Neuronal stem cell (in vitro differentiated cells): ENCODE data around the gene RREB1.

ENCODE experiments used
- DNase-seq: peaks from one replicate; pipeline ENCODE4 v3.0.0-alpha.2; 2013; ENCODE audit warnings: low spot score
- H2AFZ ChIP-seq: one replicate; pipeline ENCODE4 v1.6.1; 2013; ENCODE audit warnings: mild to moderate bottlenecking, low read length, inconsistent platforms
- H2AK5ac ChIP-seq: 2 replicates; pipeline ENCODE4 v1.6.1; 2013; ENCODE audit warnings: low read depth, mild to moderate bottlenecking, inconsistent platforms, low read length, moderate library complexity, mixed read lengths
- H2BK120ac ChIP-seq: 2 replicates; pipeline ENCODE4 v1.6.1; 2013; ENCODE audit warnings: low read depth, mild to moderate bottlenecking, inconsistent platforms, low read length, moderate library complexity, mixed read lengths
- H2BK12ac ChIP-seq: one replicate; pipeline ENCODE4 v1.6.1; 2013; ENCODE audit warnings: low read length, inconsistent platforms
- H2BK15ac ChIP-seq: 2 replicates; pipeline ENCODE4 v1.6.1; 2013; ENCODE audit warnings: mild to moderate bottlenecking, low read length, inconsistent platforms, mixed read lengths
- H2BK5ac ChIP-seq: one replicate; pipeline ENCODE4 v1.6.1; 2013; ENCODE audit warnings: inconsistent platforms, mild to moderate bottlenecking, low read length, moderate library complexity
- H3K14ac ChIP-seq: one replicate; pipeline ENCODE4 v1.6.1; 2013; ENCODE audit warnings: low read length, inconsistent platforms
- H3K18ac ChIP-seq: 2 replicates; pipeline ENCODE4 v1.6.1; 2013; ENCODE audit warnings: low read length, inconsistent platforms
- H3K23ac ChIP-seq: 2 replicates; pipeline ENCODE4 v1.6.1; 2013; ENCODE audit warnings: low read depth, mild to moderate bottlenecking, mixed read lengths, low read length, inconsistent platforms; ENCODE audit not compliant: poor library complexity
- H3K27ac ChIP-seq: replicated peaks from 3 replicates; pipeline ENCODE4 v1.5.1; 2013; ENCODE audit warnings: low read length, inconsistent platforms
- H3K27me3 ChIP-seq, 3 experiments: 2 replicates each; pipeline ENCODE4 v1.6.1; 2013; ENCODE audit warnings: low read length in 3 of 3, mild to moderate bottlenecking in 2 of 3, inconsistent platforms in 1 of 3, low read depth in 1 of 3, mixed read lengths in 1 of 3, moderate library complexity in 1 of 3; ENCODE audit not compliant: control insufficient read depth in 3 of 3, insufficient read depth in 3 of 3
- H3K36me3 ChIP-seq, 2 donors: replicated peaks in 1 of 2; 2 replicates each; pipeline ENCODE4 v1.6.1; 2013; ENCODE audit warnings: low read length in 2 of 2; ENCODE audit not compliant: control insufficient read depth in 2 of 2, insufficient read depth in 2 of 2
- H3K4ac ChIP-seq: 2 replicates; pipeline ENCODE4 v1.6.1; 2013; ENCODE audit warnings: inconsistent platforms, mild to moderate bottlenecking, low read length, moderate library complexity
- H3K4me1 ChIP-seq, 2 donors: 1 replicate in 1 of 2; 2 replicates in 1 of 2; pipeline ENCODE4 v1.6.1; 2013; ENCODE audit warnings: low read length in 2 of 2, low read depth in 1 of 2; ENCODE audit not compliant: control insufficient read depth in 2 of 2, insufficient read depth in 1 of 2
- H3K4me2 ChIP-seq: one replicate; pipeline ENCODE4 v1.6.1; 2013; ENCODE audit warnings: mild to moderate bottlenecking, low read length, inconsistent platforms; ENCODE audit not compliant: insufficient read depth, poor library complexity, severe bottlenecking
- H3K4me3 ChIP-seq, 2 donors: 2 replicates each; pipeline ENCODE4 v1.5.1; 2013; ENCODE audit warnings: low read length in 2 of 2, mild to moderate bottlenecking in 2 of 2, inconsistent platforms in 1 of 2, moderate library complexity in 1 of 2
- H3K79me1 ChIP-seq: one replicate; pipeline ENCODE4 v1.6.1; 2013; ENCODE audit warnings: low read depth, mild to moderate bottlenecking, inconsistent platforms, low read length, moderate library complexity
- H3K9ac ChIP-seq: one replicate; pipeline ENCODE4 v1.6.1; 2013; ENCODE audit warnings: mild to moderate bottlenecking, low read depth, low read length, inconsistent platforms; ENCODE audit not compliant: poor library complexity
- H3K9me3 ChIP-seq, 2 donors: replicated peaks in 1 of 2; 2 replicates each; pipeline versions ENCODE3 to v1.6.1; 2013; ENCODE audit warnings: low read length in 2 of 2, mild to moderate bottlenecking in 2 of 2, inconsistent platforms in 1 of 2, low read depth in 1 of 2, mixed read lengths in 1 of 2, moderate library complexity in 1 of 2; ENCODE audit not compliant: control insufficient read depth in 2 of 2, insufficient read depth in 1 of 2
- H4K8ac ChIP-seq: one replicate; pipeline ENCODE4 v1.6.1; 2013; ENCODE audit warnings: low read depth, mild to moderate bottlenecking, inconsistent platforms, low read length, moderate library complexity
- H4K91ac ChIP-seq: one replicate; pipeline ENCODE4 v1.6.1; 2013; ENCODE audit warnings: low read length, low read depth, mild to moderate bottlenecking, inconsistent platforms; ENCODE audit not compliant: poor library complexity
- WGBS, 2 donors: extraction: QIAGEN DNeasy Blood & Tissue Kit; methylation state at CpG; one replicate each; pipeline ENCODE4 v1.1.7; 2013; ENCODE audit warnings: missing lambda C conversion rate in 2 of 2, mixed read lengths in 1 of 2; ENCODE audit not compliant: insufficient read length in 2 of 2, insufficient replicate concordance in 1 of 2; ENCODE audit errors: extremely low coverage in 2 of 2; 5-methylcytosine and 5-hydroxymethylcytosine counted together

The RREB1 gene

GRCh38 chr6:7121700-7122241, 14.0 kb downstream of the RREB1 start:
- peaks cover 0 to 6% of the 10 kb centered on the region in 2 donors for H3K4me1 ChIP-seq
- no peak overlapping the region for H3K14ac ChIP-seq
- H3K27ac ChIP-seq: no peak overlapping the region
- H4K8ac ChIP-seq: no peak overlapping the region
- WGBS, 2 donors: no CpG with 5 or more reads among the region's 7 CpGs
- H3K23ac ChIP-seq: peak overlapping the region; percentile 4
- no peak overlapping the region for H3K9ac ChIP-seq
- peaks cover 0 to 3% of the 10 kb centered on the region in 2 donors for H3K9me3 ChIP-seq
- no peak overlapping the region for H2BK12ac ChIP-seq
- no peak overlapping the region for H3K4me3 ChIP-seq
- H2BK15ac ChIP-seq: no peak overlapping the region
- no peaks in the 10 kb centered on the region for H3K27me3 ChIP-seq
- H3K36me3 ChIP-seq: peaks cover 0 to 12% of the 10 kb centered on the region in 2 donors
- H2AFZ ChIP-seq: no peak overlapping the region
- no peak overlapping the region for H2BK120ac ChIP-seq
- H3K4me2 ChIP-seq: no peak overlapping the region
- no peak overlapping the region for H3K18ac ChIP-seq
- no peak overlapping the region for H4K91ac ChIP-seq
- DNase-seq: no peak
- no peak overlapping the region for H2AK5ac ChIP-seq
- H2BK5ac ChIP-seq: no peak overlapping the region
- no peaks in the 10 kb centered on the region for H3K79me1 ChIP-seq
- no peak overlapping the region for H3K4ac ChIP-seq

DNA sequence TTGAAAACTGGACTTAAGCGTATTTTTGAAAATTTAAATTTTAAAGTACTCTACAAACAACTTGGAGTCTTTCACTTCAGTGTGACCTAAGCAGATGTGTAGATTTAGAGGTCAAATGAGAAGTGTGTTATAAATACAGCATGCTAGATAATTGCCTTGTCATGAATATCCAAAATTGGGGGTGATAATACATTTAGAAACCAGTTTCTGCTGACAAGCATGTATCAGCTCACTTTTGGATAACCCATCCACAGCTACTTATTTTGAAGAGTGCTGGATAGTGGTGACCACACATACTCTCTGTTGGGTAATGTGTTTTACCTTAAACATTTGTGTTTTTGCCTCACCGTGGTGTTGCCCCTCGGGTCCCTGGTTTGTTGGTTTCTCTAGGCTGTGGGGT, 14.9 kb downstream of the RREB1 start:
- H4K8ac ChIP-seq: no peak overlapping the region
- no peak overlapping the region for H3K18ac ChIP-seq
- no CpG with 5 or more reads among the region's 3 CpGs for WGBS, 2 donors
- no peak overlapping the region for H2BK15ac ChIP-seq
- no peak overlapping the region for H3K14ac ChIP-seq
- H2BK120ac ChIP-seq: no peak overlapping the region
- peaks cover 0 to 9% of the 10 kb centered on the region in 2 donors for H3K4me1 ChIP-seq
- H3K36me3 ChIP-seq: peaks cover 0 to 12% of the 10 kb centered on the region in 2 donors
- no peak overlapping the region for H3K4me3 ChIP-seq
- no peak overlapping the region for H2AK5ac ChIP-seq
- no peak overlapping the region for H3K23ac ChIP-seq
- no peaks in the 10 kb centered on the region for H3K27me3 ChIP-seq
- H3K79me1 ChIP-seq: no peaks in the 10 kb centered on the region
- H3K9me3 ChIP-seq: peaks cover 0 to 3% of the 10 kb centered on the region in 2 donors
- no peak overlapping the region for H4K91ac ChIP-seq
- H2BK5ac ChIP-seq: no peak overlapping the region
- H2AFZ ChIP-seq: no peak overlapping the region
- H2BK12ac ChIP-seq: no peak overlapping the region
- no peak overlapping the region for H3K4ac ChIP-seq
- DNase-seq: no peak
- no peak overlapping the region for H3K27ac ChIP-seq
- no peak overlapping the region for H3K4me2 ChIP-seq
- H3K9ac ChIP-seq: no peak overlapping the region

DNA sequence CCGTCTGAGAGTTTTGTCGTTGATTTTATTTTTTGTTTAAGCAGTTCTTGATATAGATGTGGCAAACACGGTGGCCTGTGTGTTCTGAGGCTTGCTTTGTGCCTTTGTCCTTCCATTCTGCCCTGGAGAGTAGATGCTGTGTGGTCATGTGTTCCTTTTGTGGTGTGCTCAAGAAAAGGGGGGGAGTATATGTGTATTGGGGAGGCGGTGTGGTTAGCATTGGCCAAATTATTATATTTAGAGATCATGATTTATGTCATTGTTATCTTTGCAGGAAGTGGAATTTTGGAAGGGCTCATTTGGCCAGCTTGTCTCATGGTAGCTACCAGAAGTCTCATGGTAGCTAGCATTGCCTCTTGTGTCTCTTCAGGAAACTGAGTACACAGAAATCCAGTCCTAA, 16.4 kb downstream of the RREB1 start:
- Histone ChIP-seq H2AK5ac (no peak overlapping the region), H3K4me1 (peaks cover 0 to 10% of the 10 kb centered on the region in 2 donors), H2BK12ac (no peak overlapping the region), H3K36me3 (peaks cover 0 to 12% of the 10 kb centered on the region in 2 donors), H3K4ac (no peak overlapping the region), H3K18ac (no peak overlapping the region), H2BK15ac (no peak overlapping the region), H3K4me2 (no peak overlapping the region), H3K79me1 (no peaks in the 10 kb centered on the region), H3K9ac (no peak overlapping the region), H2BK5ac (no peak overlapping the region), H3K27me3 (no peaks in the 10 kb centered on the region), H2AFZ (no peak overlapping the region), H3K14ac (no peak overlapping the region), H2BK120ac (no peak overlapping the region), H3K23ac (no peak overlapping the region), H3K27ac (no peak overlapping the region), H4K91ac (no peak overlapping the region), H3K9me3 (peaks cover 2 to 3% of the 10 kb centered on the region in 2 donors), H3K4me3 (no peak overlapping the region), H4K8ac (no peak overlapping the region)
- DNase-seq: no peak
- no CpG with 5 or more reads among the region's 4 CpGs for WGBS, 2 donors

DNA sequence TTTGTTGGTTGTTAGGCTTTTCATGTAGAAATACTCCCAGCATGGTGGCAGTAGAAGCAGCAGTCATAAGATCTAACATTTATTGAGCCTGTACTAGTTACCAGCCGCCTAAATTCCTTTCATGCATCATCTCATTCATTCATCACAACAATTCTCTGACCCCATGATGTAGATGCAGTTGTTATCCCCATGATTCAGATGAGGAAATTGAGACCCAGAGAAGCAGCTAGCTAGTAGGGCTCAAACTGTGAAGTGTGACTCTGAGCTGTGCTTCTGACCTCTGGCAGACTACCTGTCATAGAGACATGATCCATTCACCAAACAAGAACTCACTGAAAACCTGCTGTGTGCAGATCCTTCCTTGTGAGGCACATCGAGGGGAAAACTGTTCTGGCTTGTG, 16.9 kb downstream of the RREB1 start:
- no peak overlapping the region for H3K4me2 ChIP-seq
- no peaks in the 10 kb centered on the region for H3K27me3 ChIP-seq
- no CpG with 5 or more reads among the region's 2 CpGs for whole genome bisulfite sequencing, 2 donors

More for the DNA sequence above, 16.9 kb downstream of the RREB1 start:
- Histone ChIP-seq H3K36me3 (peaks cover 0 to 12% of the 10 kb centered on the region in 2 donors), H3K79me1 (no peaks in the 10 kb centered on the region), H3K14ac (no peak overlapping the region), H3K18ac (no peak overlapping the region), H3K4me1 (peaks cover 0 to 6% of the 10 kb centered on the region in 2 donors), H2AFZ (no peak overlapping the region), H3K27ac (no peak overlapping the region), H2BK120ac (no peak overlapping the region), H3K23ac (no peak overlapping the region), H2AK5ac (no peak overlapping the region), H2BK15ac (no peak overlapping the region), H3K4me3 (no peak overlapping the region), H2BK12ac (no peak overlapping the region), H4K8ac (no peak overlapping the region), H3K4ac (no peak overlapping the region), H3K9me3 (peaks cover 2 to 3% of the 10 kb centered on the region in 2 donors), H2BK5ac (no peak overlapping the region), H3K9ac (no peak overlapping the region), H4K91ac (no peak overlapping the region)
- no peak for DNase-seq
